Measurements from ENCODE around the gene RPGRIP1L.

- TF ChIP-seq CTCF (IDR thresholded peaks at IDR 0.05) (no peak), POLR2A (IDR thresholded peaks at IDR 0.05) (no peak)
These were observed 11.5 kb downstream of the RPGRIP1L start for GRCh38 chr16:53692146-53692545.

Measured in prostate gland (tissue), 2 donors.